KMS-11 (cell line): ENCODE data around the gene FBXL5.

Source experiments
- H2AFZ ChIP-seq: fragments of 200-600 bp; sonication (generic); 2 replicates; pipeline ENCODE4 v1.6.1; 2016; ENCODE audit warnings: antibody characterized with exemption, mixed run types, low read depth
- H3K27ac ChIP-seq: fragments of 200-600 bp; sonication (generic); 2 replicates; pipeline ENCODE4 v1.6.1; 2016; ENCODE audit warnings: mild to moderate bottlenecking, mixed run types
- H3K27me3 ChIP-seq: fragments of 200-600 bp; sonication (generic); 2 replicates; pipeline ENCODE4 v1.6.1; 2017; ENCODE audit warnings: mild to moderate bottlenecking, low read depth, mixed run types, moderate library complexity; ENCODE audit not compliant: insufficient read depth
- H3K36me3 ChIP-seq: fragments of 200-600 bp; sonication (generic); 2 replicates; pipeline ENCODE4 v1.6.1; 2017; ENCODE audit warnings: mild to moderate bottlenecking, mixed run types; ENCODE audit not compliant: insufficient read depth
- H3K4me1 ChIP-seq: fragments of 200-600 bp; sonication (generic); 2 replicates; pipeline ENCODE4 v1.6.1; 2016; ENCODE audit warnings: mild to moderate bottlenecking, low read depth, mixed run types; ENCODE audit not compliant: poor library complexity, severe bottlenecking
- H3K4me2 ChIP-seq: fragments of 200-600 bp; sonication (generic); 2 replicates; pipeline ENCODE4 v1.7.0; 2016; ENCODE audit warnings: mild to moderate bottlenecking, mixed run types
- H3K4me3 ChIP-seq: fragments of 200-600 bp; sonication (generic); IDR thresholded peaks from 2 replicates; pipeline ENCODE4 v1.6.1; 2017; ENCODE audit warnings: low read depth, low read length, mixed read lengths; ENCODE audit not compliant: insufficient read depth
- H3K79me2 ChIP-seq: fragments of 200-600 bp; sonication (generic); 2 replicates; pipeline ENCODE4 v1.6.1; 2016; ENCODE audit warnings: low read depth, mixed run types; ENCODE audit not compliant: insufficient read depth
- H3K9ac ChIP-seq: fragments of 200-600 bp; sonication (generic); 2 replicates; pipeline ENCODE4 v1.6.1; 2016; ENCODE audit warnings: mild to moderate bottlenecking, mixed run types
- H4K20me1 ChIP-seq: fragments of 200-600 bp; sonication (generic); 2 replicates; pipeline ENCODE4 v1.6.1; 2016; ENCODE audit warnings: mild to moderate bottlenecking, mixed run types; ENCODE audit not compliant: insufficient read depth
- TF ChIP-seq, protein P1 (sequence below): fragments of 200-600 bp; sonication (generic); conservative IDR thresholded peaks from 2 replicates; pipeline ENCODE4 v1.6.1; 2017; ENCODE audit warnings: low read depth, mild to moderate bottlenecking, antibody characterized with exemption, low read length, moderate library complexity, mixed read lengths

The FBXL5 gene

DNA sequence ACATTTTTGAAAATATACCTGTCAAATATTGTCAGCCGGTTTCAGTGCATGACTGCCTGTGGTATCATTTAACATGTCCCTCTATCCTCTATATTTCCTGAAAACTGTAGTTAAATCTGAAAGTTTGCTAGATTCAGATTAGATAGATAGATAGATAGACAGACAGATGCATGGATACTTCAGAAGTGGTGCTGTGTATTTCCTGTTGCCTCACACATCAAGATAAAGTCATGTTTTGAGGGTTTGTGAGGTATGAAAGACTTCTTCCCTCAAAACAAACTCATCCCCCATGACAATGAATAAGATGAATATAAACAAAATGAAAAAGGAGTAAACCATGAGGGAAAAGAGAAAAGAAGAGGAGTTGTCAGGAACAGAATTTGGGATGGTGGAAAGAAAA is 41.7 kb upstream of the FBXL5 start:
- no peaks in the 10 kb centered on the region for H3K79me2 ChIP-seq
- H3K27ac ChIP-seq = no peak overlapping the region
- H3K4me3 ChIP-seq = no peak overlapping the region
- no peaks in the 10 kb centered on the region for H3K4me1 ChIP-seq
- TF ChIP-seq, protein P1, sequence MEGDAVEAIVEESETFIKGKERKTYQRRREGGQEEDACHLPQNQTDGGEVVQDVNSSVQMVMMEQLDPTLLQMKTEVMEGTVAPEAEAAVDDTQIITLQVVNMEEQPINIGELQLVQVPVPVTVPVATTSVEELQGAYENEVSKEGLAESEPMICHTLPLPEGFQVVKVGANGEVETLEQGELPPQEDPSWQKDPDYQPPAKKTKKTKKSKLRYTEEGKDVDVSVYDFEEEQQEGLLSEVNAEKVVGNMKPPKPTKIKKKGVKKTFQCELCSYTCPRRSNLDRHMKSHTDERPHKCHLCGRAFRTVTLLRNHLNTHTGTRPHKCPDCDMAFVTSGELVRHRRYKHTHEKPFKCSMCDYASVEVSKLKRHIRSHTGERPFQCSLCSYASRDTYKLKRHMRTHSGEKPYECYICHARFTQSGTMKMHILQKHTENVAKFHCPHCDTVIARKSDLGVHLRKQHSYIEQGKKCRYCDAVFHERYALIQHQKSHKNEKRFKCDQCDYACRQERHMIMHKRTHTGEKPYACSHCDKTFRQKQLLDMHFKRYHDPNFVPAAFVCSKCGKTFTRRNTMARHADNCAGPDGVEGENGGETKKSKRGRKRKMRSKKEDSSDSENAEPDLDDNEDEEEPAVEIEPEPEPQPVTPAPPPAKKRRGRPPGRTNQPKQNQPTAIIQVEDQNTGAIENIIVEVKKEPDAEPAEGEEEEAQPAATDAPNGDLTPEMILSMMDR = no peak
- no peak overlapping the region for H2AFZ ChIP-seq
- no peak overlapping the region for H3K4me2 ChIP-seq
- no peak overlapping the region for H3K9ac ChIP-seq
- H4K20me1 ChIP-seq = no peaks in the 10 kb centered on the region
- no peaks in the 10 kb centered on the region for H3K36me3 ChIP-seq
- H3K27me3 ChIP-seq = no peaks in the 10 kb centered on the region

DNA sequence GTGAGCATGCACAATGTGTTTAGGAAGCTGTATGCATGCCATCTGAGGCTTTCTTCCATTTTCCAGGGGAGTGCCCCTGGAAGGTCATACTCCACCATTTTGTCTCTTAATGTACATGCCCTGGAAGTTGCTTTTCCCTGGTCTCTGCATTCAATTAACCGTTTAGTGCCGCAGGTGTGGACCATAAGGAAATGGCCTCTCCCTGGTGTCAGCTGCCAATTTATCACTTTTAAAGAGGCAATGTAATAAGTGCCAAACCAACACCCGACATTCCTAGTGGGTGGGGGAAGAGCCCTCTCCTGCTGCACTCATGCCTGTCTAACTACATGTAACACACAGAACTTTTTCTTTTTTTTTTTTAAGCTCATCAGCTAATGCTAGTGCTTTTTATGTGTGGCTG is 40.6 kb upstream of the FBXL5 start:
- TF ChIP-seq, protein P1 = no peak
- Histone ChIP-seq H3K36me3 (no peaks in the 10 kb centered on the region), H3K4me3 (no peak overlapping the region), H3K27ac (no peak overlapping the region), H2AFZ (no peak overlapping the region), H4K20me1 (no peaks in the 10 kb centered on the region), H3K27me3 (no peaks in the 10 kb centered on the region), H3K79me2 (no peaks in the 10 kb centered on the region), H3K4me2 (no peak overlapping the region), H3K9ac (no peak overlapping the region), H3K4me1 (no peaks in the 10 kb centered on the region)

DNA sequence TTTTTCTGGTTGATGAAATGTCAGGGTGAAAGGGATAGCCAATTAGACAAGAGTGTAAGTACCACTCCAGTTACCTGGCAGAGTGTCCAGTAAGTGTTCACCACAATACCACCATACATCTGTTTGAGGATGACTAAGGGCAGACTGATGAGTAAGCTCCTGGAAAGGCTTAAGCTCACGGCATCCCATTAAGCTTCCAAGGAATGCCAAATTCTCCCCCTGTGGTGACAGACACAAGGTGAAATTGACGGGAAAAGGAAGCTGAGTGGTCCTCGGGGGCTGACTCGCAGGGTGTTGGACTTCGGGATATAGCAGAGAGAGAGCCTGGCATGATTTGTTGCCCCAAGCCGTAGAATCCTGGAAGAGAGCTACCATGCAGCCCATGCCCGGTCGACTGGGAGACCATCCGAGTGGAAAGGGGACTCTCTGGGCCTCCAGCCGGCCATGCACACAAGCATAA is 40.1 kb upstream of the FBXL5 start:
- H2AFZ ChIP-seq = no peak overlapping the region
- no peaks in the 10 kb centered on the region for H3K79me2 ChIP-seq
- no peak overlapping the region for H3K4me3 ChIP-seq
- H3K4me2 ChIP-seq = no peak overlapping the region
- no peaks in the 10 kb centered on the region for H3K27me3 ChIP-seq
- no peaks in the 10 kb centered on the region for H3K4me1 ChIP-seq
- TF ChIP-seq, protein P1 = no peak
- H4K20me1 ChIP-seq = no peaks in the 10 kb centered on the region
- no peaks in the 10 kb centered on the region for H3K36me3 ChIP-seq
- no peak overlapping the region for H3K27ac ChIP-seq
- H3K9ac ChIP-seq = no peak overlapping the region

DNA sequence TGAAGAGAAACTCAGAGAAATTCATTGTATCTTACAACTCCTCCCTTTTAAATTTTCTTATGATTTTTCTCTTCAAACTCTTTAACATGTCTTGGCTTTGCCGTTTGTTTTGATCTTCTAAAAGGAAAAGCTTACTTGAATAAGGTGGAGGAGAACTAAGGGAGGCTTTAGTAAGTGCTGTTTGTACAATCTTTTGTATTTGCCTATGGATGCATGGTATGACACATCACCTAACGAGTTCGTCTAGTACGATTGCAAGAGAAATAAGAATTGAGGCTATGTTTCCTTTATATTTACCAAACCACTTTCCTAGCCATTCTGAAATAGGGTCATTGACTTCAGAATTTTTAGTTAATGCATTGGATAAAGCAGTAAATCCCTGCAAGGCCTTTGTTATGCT is 39.3 kb upstream of the FBXL5 start:
- no peak overlapping the region for H3K27ac ChIP-seq
- H3K4me3 ChIP-seq = no peak overlapping the region
- no peaks in the 10 kb centered on the region for H3K27me3 ChIP-seq
- H2AFZ ChIP-seq = no peak overlapping the region
- TF ChIP-seq, protein P1 = no peak
- H4K20me1 ChIP-seq = no peaks in the 10 kb centered on the region
- H3K4me1 ChIP-seq = no peaks in the 10 kb centered on the region
- no peaks in the 10 kb centered on the region for H3K36me3 ChIP-seq
- H3K4me2 ChIP-seq = no peak overlapping the region
- H3K9ac ChIP-seq = no peak overlapping the region
- no peaks in the 10 kb centered on the region for H3K79me2 ChIP-seq
